Measurements from ENCODE around the gene TASOR2.
A peak's percentile ranks its signal among the peaks of the same experiment; 100 is the strongest.

The TASOR2 gene, protein sequence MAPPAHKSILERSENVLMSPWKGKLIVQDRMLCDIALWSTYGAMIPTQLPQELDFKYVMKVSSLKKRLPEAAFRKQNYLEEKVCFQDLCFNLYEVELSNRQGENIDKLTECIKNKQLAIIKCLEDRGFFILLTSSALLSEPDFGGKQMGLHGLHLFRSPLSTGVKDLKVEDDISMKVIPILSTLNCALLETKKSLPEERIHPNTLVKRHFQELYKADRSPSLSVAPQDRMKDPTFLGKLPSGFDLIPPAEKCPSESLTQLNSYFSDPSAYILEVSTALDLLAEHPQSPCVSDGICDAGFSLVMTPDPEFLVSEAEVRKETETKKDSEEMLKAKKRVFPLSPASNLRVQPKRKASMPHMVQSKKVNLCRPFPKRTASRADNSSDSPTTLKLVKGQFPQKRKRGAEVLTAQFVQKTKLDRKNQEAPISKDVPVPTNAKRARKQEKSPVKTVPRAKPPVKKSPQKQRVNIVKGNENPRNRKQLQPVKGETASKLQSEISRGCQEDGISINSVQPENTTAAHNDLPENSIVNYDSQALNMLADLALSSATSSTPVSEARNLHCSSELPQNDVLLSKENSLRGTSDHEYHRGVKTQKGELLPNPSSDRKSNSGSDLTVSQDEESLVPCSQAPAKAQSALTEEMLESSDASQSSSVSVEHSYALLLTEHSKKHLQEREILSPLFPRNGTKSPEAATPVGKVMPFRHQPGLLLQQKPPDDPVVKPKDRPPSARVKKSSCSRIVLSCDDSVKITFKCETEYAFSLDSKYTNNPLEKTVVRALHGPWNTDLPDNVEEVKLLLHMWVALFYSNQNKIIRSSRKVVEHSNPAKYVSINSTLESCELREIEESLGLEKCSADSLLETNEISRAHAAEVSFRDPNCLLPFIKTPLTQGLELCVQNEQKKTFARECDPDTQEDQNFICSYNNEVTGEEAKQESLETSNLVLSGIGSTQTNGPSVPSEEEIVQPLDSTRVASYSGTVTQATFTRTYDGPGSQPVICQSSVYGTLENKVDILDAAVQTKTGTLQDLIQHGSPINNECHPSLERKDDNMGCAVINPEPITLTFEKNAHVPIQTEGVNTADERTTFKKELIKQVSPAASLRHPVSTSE (N-terminal part only)

DNA sequence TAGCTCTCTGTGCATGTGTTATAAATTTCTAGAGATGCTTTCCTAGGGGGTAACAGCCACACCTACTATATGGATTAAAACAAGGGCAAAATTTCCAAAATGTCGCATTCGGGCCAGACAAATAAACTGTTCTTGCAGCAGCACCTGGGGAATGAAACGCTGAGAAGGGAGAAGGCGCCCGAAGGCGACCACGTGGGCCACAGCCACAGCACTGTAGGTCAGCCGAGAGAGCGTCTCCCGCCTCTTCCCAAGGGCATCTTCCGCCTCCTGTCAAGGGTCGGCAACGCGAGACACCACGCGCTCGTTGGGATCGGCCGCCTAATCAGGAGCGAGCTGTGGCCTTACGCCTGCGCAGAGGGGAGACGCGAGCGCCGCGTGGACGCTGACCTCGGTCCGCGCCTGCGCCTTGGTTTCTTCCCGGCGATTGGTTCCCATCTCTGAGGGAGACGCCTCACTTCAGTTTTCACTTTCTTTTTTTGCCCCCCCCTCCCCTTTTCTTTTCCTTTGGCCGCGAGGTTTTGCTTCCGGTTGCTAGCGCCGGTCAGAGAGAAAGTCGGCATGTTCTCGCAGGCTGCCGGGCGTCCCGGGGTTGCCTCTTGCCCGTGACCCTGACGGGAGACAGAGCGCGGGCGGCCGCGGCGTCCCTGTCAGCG, at the start of gene TASOR2:
Gene TASOR2 (plus strand): TSS at position 521 of the 653 bp plus-strand sequence. CDS start 35,805 bp downstream, outside the sequence.
- Mint-ChIP-seq H3K27me3 (no peaks in the 10 kb centered on the region), H3K4me1 (ENCODE audit: low read depth) (peaks cover 24% of the 10 kb centered on the region), H3K9me3 (no peaks in the 10 kb centered on the region), H3K4me3 (peak within 1 kb of the TSS; percentile 94), H3K27ac (peak within 1 kb of the TSS; percentile 87), H3K36me3 (ENCODE audit: low read depth) (peaks cover 26% of the 10 kb centered on the region)
- intact Hi-C loops (cut with micrococcal nuclease), result loop anchor here (2.0 to 10.0 kb wide), 3 partner anchors 18 to 210 kb away; partner anchors contain the start of genes ASB13, FBH1 and GDI2

DNA sequence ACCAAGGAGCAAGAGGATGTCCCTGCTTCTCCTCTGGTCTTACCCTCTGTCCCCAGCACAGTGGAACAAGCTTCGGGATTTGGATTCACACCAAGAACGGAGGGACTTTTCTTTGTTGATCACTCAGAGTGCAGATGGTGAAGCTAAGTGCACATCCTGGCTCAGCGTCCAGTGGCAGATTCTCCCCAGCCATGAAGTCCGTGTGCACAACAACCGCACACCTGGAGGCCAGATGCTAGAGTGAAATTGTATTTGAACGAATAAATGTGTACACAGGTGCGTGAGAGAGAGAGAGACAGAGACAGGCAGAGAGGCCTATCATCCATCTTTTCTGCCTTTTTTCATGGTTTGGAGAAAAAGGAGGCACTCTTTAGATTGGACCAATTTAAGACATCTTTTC, 49.7 kb upstream of the TASOR2 start:
- H3K4me3 Mint-ChIP-seq, result no peak overlapping the region
- H3K9me3 Mint-ChIP-seq, result no peaks in the 10 kb centered on the region
- intact Hi-C loops (cut with micrococcal nuclease), result no loop called here
- H3K27ac Mint-ChIP-seq, result no peak overlapping the region
- H3K27me3 Mint-ChIP-seq, result no peaks in the 10 kb centered on the region
- peaks cover 17% of the 10 kb centered on the region for H3K36me3 Mint-ChIP-seq (ENCODE audit: low read depth)
- H3K4me1 Mint-ChIP-seq (ENCODE audit: low read depth), result no peaks in the 10 kb centered on the region

DNA sequence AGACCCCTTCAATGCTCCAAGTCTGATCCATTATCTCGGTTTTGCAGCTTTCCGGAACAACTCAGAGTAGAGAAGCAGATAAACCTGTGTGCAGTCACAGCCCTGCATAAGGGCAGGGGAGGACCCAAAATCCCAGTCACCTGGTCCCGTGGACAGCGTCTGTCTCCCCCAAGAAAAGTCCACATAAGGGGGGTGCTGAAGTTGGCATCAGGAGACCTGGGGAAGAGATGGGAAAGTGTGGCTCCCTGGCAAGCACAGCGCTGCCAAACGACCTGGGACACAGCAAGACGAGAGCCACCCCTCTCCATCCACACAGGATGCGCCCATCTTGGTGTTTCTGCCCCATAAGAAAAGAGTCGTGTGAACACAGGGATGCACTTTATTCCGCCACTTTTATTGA, 46.1 kb upstream of the TASOR2 start:
- no peaks in the 10 kb centered on the region for H3K9me3 Mint-ChIP-seq
- peaks cover 53% of the 10 kb centered on the region for H3K36me3 Mint-ChIP-seq (ENCODE audit: low read depth)
- H3K4me3 Mint-ChIP-seq, result no peak overlapping the region
- no peaks in the 10 kb centered on the region for H3K27me3 Mint-ChIP-seq
- intact Hi-C loops (cut with micrococcal nuclease), result no loop called here
- H3K27ac Mint-ChIP-seq, result no peak overlapping the region
- no peaks in the 10 kb centered on the region for H3K4me1 Mint-ChIP-seq (ENCODE audit: low read depth)

DNA sequence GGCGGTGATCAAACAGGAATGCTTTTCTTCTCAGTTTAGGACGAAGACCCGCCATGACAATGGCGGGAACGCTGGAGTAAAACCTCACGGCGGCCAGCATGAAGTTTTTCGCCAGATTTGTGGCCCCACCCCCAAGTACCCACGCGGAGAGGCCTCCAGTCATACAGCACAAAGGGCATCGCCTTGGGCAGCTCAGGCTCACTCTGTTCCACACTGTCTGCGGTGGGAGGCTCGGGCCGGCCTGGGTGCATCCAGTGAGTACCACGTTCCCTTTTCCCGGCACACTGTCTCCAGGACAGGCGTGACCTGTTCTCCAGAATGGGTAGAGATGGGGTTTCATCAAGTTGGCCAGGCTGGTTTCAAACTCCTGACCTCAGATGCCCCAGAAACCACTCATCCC, 45.6 kb upstream of the TASOR2 start:
- Mint-ChIP-seq H3K36me3 (ENCODE audit: low read depth) (peaks cover 58% of the 10 kb centered on the region), H3K9me3 (no peaks in the 10 kb centered on the region), H3K4me3 (no peak overlapping the region), H3K27me3 (no peaks in the 10 kb centered on the region), H3K27ac (no peak overlapping the region), H3K4me1 (ENCODE audit: low read depth) (no peaks in the 10 kb centered on the region)
- intact Hi-C loops (cut with micrococcal nuclease), result no loop called here

DNA sequence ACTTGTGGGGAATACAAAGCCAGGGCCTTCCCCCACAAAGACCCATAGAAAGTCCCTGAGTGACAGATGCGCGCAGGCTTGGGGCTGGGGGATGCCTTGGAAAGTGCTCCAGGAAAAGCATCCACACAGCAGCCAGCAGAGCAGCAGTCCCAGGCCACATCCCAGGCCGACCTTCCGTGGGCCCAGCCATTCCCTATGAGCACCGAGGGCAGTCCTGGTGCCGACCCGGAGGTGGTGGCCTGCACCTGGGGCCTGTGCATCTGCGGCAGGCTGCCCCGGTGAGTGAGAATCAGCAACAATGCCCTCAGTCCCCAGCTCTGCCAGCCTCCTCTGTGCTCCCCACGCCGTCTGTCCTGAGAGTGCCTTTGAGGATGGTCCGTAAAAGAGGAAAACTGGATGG, 44.6 kb upstream of the TASOR2 start:
- Mint-ChIP-seq H3K36me3 (ENCODE audit: low read depth) (peaks cover 68% of the 10 kb centered on the region), H3K4me1 (ENCODE audit: low read depth) (no peaks in the 10 kb centered on the region), H3K27ac (no peak overlapping the region), H3K4me3 (no peak overlapping the region), H3K27me3 (no peaks in the 10 kb centered on the region), H3K9me3 (no peaks in the 10 kb centered on the region)
- intact Hi-C loops (cut with micrococcal nuclease), result no loop called here

DNA sequence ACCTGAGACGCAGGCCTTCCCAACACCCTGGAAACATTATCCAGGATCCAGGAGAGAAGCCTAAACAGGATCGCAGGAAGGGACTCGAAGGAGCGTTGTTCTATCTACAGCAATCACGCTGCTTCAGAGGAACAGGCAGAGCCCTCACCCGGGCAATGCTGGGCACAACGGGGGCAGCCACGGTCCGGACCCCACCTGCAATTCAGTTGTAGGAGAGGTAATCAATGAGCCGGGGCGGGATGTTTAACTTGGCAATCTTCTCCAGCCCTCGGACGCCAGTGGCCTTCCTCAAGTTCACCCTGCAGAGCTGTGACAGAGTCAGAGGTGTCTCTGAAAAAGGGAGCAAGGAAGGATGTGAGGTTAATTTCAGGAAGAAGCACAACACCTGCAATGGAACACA, 44.1 kb upstream of the TASOR2 start:
- Mint-ChIP-seq H3K9me3 (no peaks in the 10 kb centered on the region), H3K4me3 (no peak overlapping the region), H3K36me3 (ENCODE audit: low read depth) (peaks cover 68% of the 10 kb centered on the region), H3K27me3 (no peaks in the 10 kb centered on the region), H3K4me1 (ENCODE audit: low read depth) (no peaks in the 10 kb centered on the region), H3K27ac (no peak overlapping the region)
- intact Hi-C loops (cut with micrococcal nuclease), result no loop called here

DNA sequence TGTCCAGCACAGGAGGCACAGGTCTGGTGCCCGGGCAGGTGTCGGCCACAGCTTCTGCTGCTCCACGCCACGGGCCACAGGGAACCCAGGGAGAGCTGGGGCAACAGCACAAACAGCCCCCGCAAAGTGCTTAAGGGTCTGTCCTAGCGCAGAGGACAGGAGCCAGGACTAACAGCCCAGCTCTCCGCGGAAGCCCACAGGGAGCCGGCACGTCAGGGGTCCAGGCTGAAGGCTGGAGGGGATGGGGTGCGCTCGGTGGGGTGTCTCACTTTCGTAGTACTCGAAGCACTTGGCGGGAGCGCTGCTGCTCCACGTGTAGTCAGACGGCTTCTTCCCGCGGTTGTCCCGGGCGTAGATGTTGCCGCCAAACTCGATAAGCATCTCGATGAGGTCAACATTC, 43.1 kb upstream of the TASOR2 start:
- intact Hi-C loops (cut with micrococcal nuclease), result no loop called here
- no peaks in the 10 kb centered on the region for H3K4me1 Mint-ChIP-seq (ENCODE audit: low read depth)
- no peak overlapping the region for H3K27ac Mint-ChIP-seq
- peaks cover 75% of the 10 kb centered on the region for H3K36me3 Mint-ChIP-seq (ENCODE audit: low read depth)
- no peaks in the 10 kb centered on the region for H3K9me3 Mint-ChIP-seq
- H3K27me3 Mint-ChIP-seq, result no peaks in the 10 kb centered on the region
- H3K4me3 Mint-ChIP-seq, result no peak overlapping the region

DNA sequence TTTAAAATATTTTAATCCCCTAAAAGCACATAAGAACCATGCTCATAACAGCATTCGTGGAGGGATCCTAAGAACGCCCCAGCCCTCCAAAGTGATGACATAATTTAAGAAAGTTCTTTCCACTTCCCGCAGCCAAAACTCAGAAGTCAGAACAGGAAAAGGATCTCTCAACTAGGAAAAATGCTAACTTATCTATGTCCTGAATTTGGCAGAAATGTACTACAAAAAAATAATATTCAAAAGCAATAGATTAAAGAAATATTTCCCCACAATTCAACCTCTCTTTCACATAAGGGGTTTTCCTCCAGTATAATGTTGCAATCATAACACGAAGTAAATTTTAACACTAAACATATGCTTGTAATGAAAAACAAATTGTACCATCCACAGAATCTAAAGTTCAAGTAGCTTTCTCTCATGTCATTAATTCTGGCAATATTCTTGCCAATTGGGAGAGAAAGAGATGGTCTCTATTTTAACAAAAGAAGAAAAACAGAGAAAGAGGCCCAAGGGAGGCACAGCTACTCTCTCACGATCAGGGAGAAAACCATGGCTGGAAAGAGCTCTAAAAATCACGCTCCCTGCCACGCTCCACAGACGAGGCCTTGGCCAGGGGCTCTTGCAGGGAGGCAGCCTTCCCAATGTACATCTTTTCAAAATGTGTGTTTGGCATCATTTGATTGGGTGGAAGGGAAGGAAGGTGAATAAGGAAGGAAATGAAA, 41.1 kb upstream of the TASOR2 start:
- Mint-ChIP-seq H3K36me3 (ENCODE audit: low read depth) (peaks cover 88% of the 10 kb centered on the region), H3K4me3 (no peak overlapping the region), H3K9me3 (no peaks in the 10 kb centered on the region), H3K4me1 (ENCODE audit: low read depth) (no peaks in the 10 kb centered on the region), H3K27me3 (no peaks in the 10 kb centered on the region), H3K27ac (no peak overlapping the region)
- intact Hi-C loops (cut with micrococcal nuclease), result no loop called here

DNA sequence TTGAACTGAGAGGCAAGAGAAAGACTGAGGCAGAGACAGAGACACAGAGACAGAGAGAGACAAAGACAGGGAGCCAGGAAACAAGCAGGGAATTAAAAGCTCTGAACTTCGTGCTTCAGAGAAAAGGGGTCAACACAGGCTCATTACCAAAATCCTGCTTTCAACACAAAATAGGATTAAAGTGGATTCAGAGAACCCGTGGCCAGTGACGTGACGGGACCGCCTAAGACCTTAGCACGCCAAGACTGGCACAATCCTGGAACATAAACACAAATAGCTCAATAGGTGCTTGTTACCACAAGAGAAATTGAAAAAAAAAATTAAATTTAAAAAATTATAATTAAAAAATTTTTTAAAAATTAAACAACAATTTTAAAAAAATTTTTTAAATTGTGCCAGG, 39.7 kb upstream of the TASOR2 start:
- no peaks in the 10 kb centered on the region for H3K9me3 Mint-ChIP-seq
- peaks cover 90% of the 10 kb centered on the region for H3K36me3 Mint-ChIP-seq (ENCODE audit: low read depth)
- H3K4me1 Mint-ChIP-seq (ENCODE audit: low read depth), result no peaks in the 10 kb centered on the region
- no peak overlapping the region for H3K4me3 Mint-ChIP-seq
- H3K27ac Mint-ChIP-seq, result no peak overlapping the region
- intact Hi-C loops (cut with micrococcal nuclease), result no loop called here
- H3K27me3 Mint-ChIP-seq, result no peaks in the 10 kb centered on the region

DNA sequence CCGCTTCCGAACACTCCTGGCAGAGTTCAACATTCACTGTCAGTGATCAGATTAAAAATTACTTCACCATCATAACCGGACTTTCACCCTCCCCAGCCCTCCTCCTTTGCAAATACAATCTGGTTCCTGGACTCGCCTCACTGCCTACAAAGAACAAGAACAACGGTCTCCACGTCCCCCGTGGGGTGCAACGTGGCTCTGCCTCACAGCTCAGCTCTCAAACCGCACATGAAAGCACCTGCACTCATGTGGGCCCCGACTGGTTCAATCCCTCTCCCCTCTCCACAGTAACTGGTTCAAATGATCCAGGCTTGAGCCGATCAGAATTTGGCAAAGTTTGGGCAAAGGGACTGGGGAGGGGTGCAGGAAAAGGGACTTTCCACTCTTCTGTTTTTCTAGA, 39.3 kb upstream of the TASOR2 start:
- Mint-ChIP-seq H3K27ac (no peak overlapping the region), H3K4me1 (ENCODE audit: low read depth) (no peaks in the 10 kb centered on the region), H3K9me3 (no peaks in the 10 kb centered on the region), H3K4me3 (no peak overlapping the region), H3K36me3 (ENCODE audit: low read depth) (peaks cover 90% of the 10 kb centered on the region), H3K27me3 (no peaks in the 10 kb centered on the region)
- intact Hi-C loops (cut with micrococcal nuclease), result no loop called here

DNA sequence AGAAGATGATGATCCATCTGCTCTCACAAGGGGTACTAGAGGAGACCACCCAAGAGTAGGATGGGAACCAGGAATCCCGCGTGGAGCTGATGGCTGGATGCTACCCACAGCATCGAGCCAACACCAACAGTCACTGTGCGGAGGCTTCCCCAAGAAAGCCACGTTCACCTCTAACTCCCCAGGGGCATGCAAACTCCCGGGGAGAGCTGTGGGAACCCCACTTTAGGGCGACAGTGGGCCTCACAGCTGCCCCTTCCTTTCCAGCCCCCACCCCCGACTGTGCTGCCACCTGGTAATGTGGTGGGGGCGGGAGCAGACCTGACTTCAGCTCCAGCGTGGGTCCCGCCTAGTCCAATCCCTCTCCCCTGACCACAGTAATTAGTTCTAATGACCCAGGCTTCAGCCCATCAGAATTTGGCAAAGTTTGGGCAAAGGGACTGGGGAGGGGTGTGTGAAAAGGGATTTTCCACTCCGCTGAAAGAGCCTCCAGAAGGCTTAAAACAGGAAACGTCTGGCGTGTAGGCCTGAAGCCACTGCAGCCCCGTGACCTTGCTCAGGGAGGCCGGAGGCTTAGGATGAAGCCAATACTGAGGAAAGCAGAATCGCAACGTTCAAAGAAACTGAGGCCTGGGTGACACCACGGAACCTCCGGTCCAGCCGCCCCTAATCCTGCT, 38.6 kb upstream of the TASOR2 start:
- Mint-ChIP-seq H3K4me1 (ENCODE audit: low read depth) (no peaks in the 10 kb centered on the region), H3K27ac (peak overlapping the region; percentile 26), H3K4me3 (no peak overlapping the region), H3K27me3 (no peaks in the 10 kb centered on the region), H3K36me3 (ENCODE audit: low read depth) (peaks cover 90% of the 10 kb centered on the region), H3K9me3 (no peaks in the 10 kb centered on the region)
- intact Hi-C loops (cut with micrococcal nuclease), result no loop called here

DNA sequence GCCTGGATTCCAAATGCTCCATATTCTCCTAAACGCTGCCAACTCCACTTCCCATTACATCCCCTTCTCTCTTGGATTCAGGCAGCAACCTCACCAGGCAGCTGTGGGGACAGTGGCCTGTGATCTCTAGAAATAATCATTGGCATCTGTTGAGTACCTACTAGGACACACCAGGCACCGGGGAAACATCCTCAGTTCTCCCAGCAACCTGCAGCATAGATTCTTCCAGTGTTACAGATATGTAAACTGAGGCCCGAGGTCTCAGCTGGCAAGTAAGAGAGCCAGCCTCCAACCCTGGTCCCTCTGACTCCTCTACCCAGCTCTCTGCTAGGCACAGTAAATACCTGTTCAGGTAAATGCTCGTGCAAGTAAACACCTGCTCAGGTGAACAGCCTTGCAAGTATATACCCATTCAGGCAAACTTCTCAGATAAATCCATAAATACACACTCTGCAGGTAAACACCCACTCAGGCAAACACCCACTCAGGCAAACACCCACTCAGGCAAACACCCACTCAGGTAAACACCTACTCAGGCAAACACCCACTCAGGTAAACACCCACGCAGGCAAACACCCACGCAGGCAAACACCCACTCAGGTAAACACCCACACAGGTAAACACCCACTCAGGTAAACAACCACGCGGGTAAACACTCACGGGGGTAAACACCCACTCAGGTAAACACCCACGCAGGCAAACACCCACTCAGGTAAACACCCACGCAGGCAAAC, 37.0 kb upstream of the TASOR2 start:
- no peak overlapping the region for H3K4me3 Mint-ChIP-seq
- no peaks in the 10 kb centered on the region for H3K4me1 Mint-ChIP-seq (ENCODE audit: low read depth)
- peaks cover 90% of the 10 kb centered on the region for H3K36me3 Mint-ChIP-seq (ENCODE audit: low read depth)
- no peak overlapping the region for H3K27ac Mint-ChIP-seq
- intact Hi-C loops (cut with micrococcal nuclease), result no loop called here
- H3K9me3 Mint-ChIP-seq, result no peaks in the 10 kb centered on the region
- H3K27me3 Mint-ChIP-seq, result no peaks in the 10 kb centered on the region

Measured in dendritic cell treated with granulocyte-macrophage colony-stimulating factor and Interleukin-4, amounts not matched to agents 40 ng/mL and 50 ng/mL, for 4 days (primary cell).